Measurements from ENCODE around the gene MYO9B.

Gene MYO9B, protein sequence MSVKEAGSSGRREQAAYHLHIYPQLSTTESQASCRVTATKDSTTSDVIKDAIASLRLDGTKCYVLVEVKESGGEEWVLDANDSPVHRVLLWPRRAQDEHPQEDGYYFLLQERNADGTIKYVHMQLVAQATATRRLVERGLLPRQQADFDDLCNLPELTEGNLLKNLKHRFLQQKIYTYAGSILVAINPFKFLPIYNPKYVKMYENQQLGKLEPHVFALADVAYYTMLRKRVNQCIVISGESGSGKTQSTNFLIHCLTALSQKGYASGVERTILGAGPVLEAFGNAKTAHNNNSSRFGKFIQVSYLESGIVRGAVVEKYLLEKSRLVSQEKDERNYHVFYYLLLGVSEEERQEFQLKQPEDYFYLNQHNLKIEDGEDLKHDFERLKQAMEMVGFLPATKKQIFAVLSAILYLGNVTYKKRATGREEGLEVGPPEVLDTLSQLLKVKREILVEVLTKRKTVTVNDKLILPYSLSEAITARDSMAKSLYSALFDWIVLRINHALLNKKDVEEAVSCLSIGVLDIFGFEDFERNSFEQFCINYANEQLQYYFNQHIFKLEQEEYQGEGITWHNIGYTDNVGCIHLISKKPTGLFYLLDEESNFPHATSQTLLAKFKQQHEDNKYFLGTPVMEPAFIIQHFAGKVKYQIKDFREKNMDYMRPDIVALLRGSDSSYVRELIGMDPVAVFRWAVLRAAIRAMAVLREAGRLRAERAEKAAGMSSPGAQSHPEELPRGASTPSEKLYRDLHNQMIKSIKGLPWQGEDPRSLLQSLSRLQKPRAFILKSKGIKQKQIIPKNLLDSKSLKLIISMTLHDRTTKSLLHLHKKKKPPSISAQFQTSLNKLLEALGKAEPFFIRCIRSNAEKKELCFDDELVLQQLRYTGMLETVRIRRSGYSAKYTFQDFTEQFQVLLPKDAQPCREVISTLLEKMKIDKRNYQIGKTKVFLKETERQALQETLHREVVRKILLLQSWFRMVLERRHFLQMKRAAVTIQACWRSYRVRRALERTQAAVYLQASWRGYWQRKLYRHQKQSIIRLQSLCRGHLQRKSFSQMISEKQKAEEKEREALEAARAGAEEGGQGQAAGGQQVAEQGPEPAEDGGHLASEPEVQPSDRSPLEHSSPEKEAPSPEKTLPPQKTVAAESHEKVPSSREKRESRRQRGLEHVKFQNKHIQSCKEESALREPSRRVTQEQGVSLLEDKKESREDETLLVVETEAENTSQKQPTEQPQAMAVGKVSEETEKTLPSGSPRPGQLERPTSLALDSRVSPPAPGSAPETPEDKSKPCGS (N-terminal part only)

DNA sequence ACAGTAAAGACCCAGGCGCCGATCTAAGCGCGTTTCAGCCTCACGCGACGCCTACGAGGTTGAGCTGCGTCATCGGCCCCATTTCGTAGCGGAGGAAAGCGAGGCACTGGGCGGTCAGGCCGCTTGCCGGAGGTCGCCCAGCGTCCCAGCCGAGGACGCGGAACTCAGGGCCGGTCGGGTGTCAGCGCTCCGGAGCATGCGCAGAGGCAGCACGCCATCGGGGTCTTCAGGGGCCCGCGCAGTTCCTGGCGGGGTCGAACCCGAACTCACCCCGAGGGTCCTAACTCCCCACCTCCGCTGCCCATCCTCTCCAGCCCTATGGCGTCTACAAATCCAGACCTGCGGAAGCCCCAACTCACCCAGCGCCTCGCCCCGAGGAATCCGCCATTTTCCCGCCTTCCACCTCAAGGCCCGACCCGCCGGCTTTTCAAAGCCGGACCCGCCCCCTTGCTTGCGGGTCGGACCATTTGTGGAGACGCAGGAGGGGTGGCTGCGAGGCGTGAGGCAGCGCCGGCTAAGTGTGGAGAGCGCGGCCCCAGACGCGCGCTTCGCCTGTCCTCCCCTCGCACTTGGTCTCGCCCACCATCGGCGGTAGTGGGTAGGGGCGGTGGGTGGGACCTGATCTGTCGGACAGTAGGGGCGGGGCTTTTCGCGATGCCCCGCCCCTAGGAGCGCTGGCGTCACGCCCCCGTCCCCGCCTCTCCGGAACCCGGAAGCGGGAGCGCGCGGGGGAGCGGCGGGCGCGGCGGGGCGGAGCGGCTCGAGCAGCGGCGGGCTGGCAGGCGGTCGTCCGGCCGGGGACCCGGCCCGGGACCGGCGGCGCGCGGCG lies at the start of gene MYO9B, which contains the start of gene HAUS8:
Gene MYO9B (plus strand): TSS at position 743 of the 829 bp plus-strand sequence. CDS start 25,941 bp downstream, outside the sequence.
Gene HAUS8 (minus strand): TSS at position 418 of the 829 bp plus-strand sequence. CDS start 30 bp downstream, at position 388.
- DNase-seq (ENCODE audit: low read depth in 2 of 3, low spot score in 1 of 3) = peak; percentile 99

DNA sequence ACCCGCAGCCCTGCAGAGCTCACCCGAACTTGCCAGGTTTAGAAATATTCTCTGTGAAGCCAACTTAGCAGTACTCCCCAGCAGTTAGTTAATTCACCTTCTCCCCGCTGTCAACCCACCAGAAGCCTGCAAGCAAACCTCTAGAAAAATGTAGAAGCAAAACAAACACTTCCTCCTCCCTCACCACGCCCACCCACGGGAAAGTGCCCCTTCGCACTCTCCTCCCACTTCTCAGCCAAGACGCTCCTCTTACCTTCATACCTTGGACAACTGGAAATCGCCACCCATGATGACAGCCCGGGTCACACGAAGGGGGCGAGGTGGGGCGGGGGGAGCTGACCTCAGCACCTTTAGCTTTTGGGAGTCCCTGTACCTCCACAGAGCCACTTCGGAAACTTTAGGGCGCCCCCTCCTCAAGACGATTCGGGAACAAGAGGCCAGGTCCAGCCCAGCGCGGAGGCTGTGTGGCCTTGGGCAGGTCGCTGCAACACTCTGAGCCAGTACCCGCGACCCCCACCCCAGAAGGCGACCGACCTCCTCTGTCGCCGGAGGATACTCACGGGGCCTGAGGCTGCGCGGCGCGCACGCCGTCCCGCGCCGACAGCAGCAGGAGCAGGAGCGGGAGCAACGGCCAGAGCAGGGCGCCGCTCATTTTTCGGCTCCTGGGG lies 49.5 kb upstream of the MYO9B start:
- no peak for DNase-seq (ENCODE audit: low read depth in 2 of 3, low spot score in 1 of 3)

DNA sequence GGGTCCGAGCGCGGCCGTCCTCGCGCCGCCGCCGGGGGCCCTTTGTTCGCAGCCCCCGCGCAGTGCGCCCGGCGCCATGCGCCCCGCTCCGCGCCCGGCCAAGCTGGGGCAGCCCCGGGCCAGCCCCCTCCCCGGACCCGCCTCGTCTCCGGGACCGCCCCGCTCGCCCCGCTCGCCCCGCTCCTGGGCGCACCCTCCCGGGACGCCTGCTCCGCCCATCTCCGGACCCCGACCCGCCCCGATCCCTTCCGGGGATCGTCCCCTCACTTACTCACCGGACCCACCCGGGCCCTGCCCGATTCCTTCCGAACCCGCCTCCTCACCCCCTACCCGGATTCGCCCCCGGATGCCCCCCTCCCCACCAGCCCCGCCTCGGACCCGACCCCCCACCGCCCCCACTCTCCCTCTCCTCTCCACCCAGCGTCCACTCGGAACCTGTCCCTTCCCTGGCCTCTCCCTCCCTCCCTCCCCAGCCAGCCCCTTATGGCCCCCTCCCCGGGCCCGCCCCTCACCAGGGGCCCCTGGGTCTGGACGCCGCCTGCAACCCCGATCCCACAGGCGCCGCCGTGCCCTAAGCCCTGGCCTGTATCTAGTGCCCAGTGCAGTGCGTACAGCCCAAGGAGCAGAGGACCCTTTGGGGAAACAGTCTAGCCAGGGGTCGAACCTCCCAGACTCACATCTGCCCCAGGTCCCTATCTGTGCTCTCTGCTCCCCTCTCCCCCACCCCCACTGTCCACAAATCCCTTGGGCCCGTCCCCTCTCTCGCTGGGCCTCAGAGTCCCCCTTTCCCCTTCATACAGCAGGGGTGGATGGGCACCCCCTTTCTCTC lies 48.7 kb upstream of the MYO9B start, which contains the start of gene CPAMD8:
Gene CPAMD8 (minus strand): TSS at position 105 of the 829 bp plus-strand sequence. CDS start 168 bp downstream, outside the sequence.
- no peak for DNase-seq (ENCODE audit: low read depth in 2 of 3, low spot score in 1 of 3)

DNA sequence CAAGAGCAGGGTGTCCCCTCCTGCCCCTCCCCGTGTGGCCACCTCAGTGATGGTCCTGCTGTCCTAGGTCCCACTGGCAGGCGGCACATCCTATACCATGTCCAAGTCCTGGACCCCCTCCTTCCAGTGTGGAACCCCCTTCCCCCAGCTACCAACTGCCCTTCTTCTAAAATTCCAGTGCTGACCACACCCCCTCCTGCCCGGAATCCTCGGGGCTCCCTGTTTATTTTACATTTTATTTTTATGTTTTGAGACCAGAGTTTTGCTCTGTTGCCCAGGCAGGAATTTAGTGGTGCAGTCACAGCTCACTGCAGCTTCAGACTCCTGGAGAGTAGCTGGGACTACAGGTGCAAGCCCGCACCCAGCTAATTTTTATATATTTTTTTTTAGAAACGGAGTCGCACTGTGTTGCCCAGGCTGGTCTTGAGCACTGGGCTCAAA lies 48.0 kb upstream of the MYO9B start:
- DNase-seq (ENCODE audit: low read depth in 2 of 3, low spot score in 1 of 3) = no peak

DNA sequence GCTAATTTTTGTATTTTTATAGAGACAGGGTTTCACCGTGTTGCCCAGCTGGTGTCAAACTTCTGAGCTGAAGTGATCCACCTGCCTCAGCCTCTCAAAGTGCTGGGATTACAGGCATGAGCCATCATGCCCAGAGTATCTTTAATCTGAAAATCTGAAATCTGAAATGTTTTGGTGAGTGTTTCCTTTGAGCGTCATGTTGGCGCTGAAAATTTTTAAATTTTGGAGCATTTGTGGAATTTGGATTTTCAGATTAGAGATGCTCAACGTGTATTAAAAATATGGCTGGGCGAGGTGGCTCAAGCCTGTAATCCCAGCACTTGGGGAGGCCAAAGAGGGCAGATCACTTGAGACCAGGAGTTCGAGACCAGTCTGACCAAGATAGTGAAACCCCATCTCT lies 43.8 kb upstream of the MYO9B start:
- no peak for DNase-seq (ENCODE audit: low read depth in 2 of 3, low spot score in 1 of 3)

DNA sequence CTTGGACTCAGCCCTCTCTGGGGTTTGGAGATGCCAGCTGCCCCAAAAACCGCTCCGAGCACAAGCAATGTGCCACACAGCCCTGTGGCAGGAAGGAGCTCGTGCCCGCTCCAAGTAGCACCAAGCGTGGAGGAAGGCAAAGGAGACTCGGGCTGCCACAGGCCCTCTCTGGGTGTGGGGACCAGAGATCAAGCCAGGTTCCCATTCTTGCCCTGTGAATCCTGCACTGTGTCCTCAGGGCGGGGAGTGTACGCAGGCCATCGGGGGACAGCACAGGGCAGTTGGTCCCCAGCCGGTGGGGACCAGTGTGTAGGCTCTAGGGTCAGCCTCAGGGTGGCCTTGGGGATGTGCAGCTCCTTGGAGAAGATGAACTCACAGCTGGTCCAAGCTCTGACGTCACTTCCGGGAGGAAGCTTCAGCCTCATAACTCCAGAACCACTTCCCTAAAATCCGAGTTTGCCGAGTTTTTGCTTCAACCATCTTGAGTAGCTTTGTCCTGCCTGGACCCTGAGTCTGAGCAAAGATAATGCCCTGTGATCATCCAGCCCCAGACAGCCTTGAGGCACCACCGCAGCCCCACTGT lies 39.6 kb upstream of the MYO9B start:
- no peak for DNase-seq (ENCODE audit: low read depth in 2 of 3, low spot score in 1 of 3)

DNA sequence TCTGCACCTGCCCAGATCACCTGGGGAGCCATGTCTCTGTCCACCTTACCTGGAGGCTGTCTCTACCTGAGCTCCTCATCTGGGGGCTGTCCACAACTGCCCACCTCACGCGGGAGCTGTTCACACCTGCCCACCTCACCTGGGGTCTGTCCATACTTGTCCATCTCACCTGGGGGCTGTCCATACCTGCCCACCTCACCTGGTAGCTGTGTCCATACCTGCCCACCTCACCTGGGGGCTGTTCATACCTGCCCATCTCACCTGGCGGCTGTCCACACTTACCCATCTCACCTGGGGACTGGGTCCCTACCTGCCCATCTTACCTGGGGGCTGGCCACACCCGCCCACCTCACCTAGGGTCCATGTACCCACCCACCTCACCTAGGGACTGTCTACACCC lies 38.9 kb upstream of the MYO9B start:
- no peak for DNase-seq (ENCODE audit: low read depth in 2 of 3, low spot score in 1 of 3)

DNA sequence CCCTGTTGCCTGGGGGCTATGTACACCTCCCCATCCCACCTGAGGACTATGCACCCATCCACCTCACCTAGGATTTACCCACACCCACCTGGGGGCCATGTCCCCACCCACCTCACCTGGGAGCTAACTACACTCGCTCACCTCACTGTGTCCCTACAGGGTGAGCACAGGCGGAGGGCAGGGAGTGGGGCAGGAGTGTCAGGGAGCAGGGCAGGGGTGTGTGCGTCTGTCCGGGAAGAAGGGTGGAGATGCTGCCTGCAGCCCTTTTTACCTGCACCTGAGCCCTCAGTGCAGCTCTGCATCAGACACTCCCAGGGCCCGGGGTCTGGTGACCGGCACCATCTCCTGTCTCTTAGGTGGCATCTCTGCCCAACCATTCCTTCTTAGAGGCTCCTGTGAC lies 38.4 kb upstream of the MYO9B start:
- DNase-seq (ENCODE audit: low read depth in 2 of 3, low spot score in 1 of 3) = no peak

DNA sequence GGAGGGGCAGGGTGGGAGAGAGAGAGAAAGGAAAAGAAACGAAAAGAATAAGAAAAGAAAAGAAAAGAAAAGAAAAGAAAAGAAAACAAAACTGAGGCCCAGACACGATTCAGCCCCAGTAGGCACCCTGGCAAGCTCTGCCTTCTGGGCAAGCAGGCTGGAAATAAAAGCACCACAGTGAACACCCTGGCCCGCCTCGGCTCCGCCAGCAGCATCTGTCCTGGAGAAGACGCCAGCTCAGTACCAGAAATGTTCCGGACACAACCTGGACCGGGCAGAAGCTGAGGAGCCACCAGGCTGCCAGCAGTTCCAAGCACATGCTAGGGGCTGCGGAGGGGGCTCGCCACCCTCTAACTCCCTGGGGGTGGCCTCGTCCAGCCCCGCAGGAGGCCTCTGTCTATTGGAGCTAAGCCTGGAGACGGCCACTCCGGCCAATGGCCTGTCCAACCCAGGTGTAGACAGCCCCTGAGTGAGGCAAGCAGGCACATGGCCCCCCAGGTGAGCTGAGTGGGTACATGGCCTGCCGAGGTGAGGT lies 37.5 kb upstream of the MYO9B start:
- no peak for DNase-seq (ENCODE audit: low read depth in 2 of 3, low spot score in 1 of 3)

DNA sequence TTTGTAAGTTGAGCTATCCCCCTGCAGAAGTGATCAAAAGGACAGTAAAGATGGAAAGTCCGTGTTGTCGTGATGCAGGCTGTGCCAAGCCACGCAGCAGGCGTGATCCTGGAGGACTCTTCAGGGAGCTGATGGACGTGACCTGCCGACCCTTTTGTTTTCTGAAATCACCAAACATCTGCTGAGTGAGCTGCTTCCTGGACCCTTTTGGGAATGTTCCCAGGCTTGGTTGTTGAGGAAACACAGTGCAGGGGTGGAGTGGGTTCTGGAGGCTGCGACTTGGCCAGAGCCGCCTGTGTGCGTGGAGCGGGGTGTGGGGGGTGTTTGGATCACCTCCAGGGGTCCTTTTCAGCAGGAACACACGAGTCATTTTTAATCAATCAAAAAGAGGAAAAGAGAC lies 33.6 kb upstream of the MYO9B start:
- no peak for DNase-seq (ENCODE audit: low read depth in 2 of 3, low spot score in 1 of 3)

DNA sequence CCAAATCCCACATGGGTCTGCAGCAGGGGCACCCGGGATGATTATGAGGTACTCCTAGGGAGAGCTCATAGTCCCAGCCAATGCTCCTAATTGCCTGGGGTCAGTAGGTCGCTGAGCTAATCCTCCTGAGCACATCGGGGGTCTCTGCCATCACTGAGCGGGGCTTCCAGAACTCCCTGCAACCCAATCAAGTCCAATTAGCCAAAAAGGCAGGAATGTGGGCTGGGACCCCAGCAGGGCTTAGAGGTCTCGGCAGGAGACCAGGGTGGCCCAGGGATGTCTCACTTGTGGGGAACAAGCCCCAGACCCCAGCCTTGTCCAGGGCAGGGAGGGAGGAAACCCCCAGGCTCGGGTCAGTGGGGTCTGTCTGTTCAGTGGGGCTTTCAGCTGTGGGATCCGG lies 31.8 kb upstream of the MYO9B start:
- no peak for DNase-seq (ENCODE audit: low read depth in 2 of 3, low spot score in 1 of 3)

DNA sequence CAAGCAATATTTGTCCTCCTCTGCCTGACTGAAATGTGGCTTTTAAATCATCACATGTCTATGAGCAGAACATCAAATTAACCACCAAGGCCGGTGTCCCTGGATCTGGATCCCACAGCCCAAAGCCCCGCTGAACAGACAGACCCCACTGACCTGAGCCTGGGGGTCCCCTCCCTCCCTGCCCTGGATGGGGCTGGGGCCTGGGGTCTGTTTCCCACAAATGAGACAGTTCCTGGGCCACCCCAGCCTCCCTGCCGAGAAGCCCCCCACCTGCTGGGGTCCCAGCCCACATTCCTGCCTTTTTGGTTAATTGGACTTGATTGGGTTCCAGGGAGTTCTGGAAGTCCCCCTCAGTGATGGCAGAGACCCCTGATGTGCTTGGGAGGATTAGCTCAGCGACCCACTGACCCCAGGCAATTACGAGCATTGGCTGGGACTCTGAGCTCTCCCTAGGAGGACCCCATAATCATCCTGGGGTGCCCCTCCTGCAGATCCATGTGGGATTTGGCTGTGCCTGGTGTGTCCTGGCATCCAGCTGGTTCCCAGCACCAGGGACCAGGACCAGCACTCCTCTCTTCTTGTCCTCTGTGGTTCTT lies 29.6 kb upstream of the MYO9B start:
- no peak for DNase-seq (ENCODE audit: low read depth in 2 of 3, low spot score in 1 of 3)

DNA sequence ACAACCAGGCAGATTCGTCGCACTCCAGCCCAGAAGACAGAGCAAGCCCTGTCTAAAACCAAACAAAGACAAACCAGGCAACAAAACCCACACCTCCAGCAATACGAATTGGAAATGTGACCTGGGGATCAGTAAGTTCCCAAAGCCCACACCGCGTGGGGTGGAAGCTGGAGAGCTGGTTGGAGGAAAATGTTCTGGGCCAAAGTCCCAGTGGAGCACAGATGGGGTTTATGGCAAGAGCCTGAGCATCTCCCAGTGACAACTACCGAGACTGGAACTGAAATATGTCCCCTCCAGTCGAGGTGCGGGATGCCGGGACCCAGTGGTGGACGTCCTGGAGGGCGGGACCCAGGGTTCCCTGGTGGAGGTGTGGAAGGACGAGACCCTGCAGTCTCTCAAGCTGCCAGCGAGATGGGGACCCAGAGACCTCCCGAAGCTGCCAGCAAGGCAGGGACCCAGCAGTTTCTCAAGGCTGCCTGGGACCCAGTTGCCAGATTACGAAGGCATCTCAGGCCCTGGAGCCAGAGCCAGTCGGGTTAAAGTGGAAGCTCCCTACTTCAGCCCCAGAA lies 26.6 kb upstream of the MYO9B start:
- DNase-seq (ENCODE audit: low read depth in 2 of 3, low spot score in 1 of 3) = no peak

DNA sequence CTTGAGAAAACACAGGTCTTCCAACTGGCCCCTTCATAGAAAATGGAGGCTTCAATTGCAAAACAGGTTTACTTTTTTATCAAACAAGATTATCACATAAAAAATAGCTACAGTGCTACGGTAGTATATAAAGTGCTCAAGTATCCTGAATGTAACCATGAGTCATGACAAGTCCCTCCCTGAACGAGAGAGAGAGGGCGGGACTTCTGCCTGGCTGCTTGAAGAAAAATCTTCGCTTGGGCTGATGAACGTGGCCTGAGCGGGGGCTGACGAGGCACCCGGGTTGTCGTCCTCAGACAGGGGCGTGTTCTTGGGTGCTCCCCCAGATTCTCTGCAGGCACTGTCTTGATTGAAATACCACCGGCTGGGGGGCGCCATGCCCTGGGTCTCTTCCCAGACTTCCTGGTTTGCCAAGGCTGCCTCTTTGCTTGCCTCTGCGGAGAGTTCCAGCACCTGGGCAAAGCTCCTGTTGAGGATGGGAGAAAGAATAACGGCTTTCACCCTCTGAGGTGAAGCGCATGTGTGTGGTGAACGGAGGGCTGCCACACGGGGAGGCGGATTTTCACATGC lies 25.8 kb upstream of the MYO9B start:
- DNase-seq (ENCODE audit: low read depth in 2 of 3, low spot score in 1 of 3) = no peak

DNA sequence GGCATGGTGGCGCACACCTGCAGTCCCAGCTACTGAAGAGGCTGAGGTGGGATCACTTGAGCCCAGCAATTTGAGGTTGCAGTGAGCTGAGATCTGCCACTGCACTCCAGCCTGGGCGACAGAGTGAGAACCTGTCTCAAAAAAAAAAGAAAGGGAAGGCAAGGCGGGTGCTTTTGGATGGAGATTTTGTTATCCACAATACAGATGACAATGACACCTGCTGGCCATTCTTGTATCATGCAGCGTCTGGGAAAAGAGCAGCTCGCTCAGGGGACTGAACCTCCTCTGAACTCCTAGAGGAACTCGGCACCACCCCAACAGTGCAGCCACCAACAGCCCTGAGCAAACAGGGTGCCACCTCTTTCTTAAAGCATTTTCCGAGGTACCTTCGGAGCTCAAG lies 23.1 kb upstream of the MYO9B start:
- DNase-seq (ENCODE audit: low read depth in 2 of 3, low spot score in 1 of 3) = no peak

DNA sequence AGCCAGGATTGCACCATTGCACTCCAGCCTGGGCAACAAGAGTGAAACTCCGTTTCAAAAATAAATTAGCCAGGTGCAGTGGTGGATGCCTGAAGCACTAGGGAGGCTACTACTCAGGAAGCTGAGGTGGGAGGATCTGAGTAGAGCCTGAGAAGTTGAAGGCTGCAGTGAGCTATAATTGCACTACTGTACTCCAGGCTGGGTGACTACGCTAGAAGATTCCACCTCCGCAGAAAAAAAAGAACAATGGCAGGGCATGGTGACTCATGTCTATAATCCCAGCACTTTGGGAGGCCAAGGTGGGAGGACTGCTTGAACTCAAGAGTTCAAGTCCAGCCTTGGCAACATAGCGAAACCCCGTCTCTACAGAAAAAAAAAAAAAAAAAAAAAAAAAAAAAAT lies 20.8 kb upstream of the MYO9B start:
- no peak for DNase-seq (ENCODE audit: low read depth in 2 of 3, low spot score in 1 of 3)

DNA sequence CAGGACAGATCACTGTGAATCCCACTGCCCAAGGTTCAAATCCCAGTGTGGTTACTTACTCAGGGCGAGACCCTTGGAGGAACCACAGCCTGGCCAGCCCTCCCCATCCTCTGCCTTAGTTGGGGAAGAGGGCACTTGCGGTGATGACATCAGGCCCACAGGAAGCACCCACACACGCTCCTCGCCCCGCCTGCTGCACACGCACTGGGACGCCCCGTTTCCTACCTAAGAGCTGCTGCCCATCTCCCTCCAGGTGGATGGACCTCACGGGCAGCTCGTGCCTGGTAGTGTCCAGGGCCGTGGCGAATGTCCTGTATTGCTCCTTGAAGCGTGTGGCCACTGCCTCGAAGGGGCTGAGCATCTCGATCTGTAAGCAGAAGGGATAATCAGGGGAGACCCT lies 19.9 kb upstream of the MYO9B start:
- DNase-seq (ENCODE audit: low read depth in 2 of 3, low spot score in 1 of 3) = no peak

Data from stimulated activated CD4-positive, alpha-beta T cell treated with anti-CD3 and anti-CD28 coated beads, Interleukin-12 subunit alpha, Interleukin-12 subunit beta, amount 100 ng/mL, for 48 hours (primary cell).